Breast epithelium (tissue), 3 donors: Measurements from ENCODE around the gene KPNB1.

Source experiments
- CTCF ChIP-seq, 3 donors: fragments of 450-650 bp; IDR thresholded peaks; one replicate each; pipeline ENCODE4 v1.5.1; 2016 to 2017; ENCODE audit warnings: antibody characterized with exemption in 3 of 3, mild to moderate bottlenecking in 3 of 3, moderate library complexity in 3 of 3
- POLR2A ChIP-seq: fragments of 450-650 bp; IDR thresholded peaks from one replicate; pipeline ENCODE4 v1.6.1; 2016; ENCODE audit warnings: antibody characterized with exemption, mild to moderate bottlenecking, moderate library complexity

GRCh38 chr17:47690121-47690520, 40.4 kb downstream of the KPNB1 start:
- no peak for TF ChIP-seq CTCF (IDR thresholded peaks at IDR 0.05)
- no peak for TF ChIP-seq POLR2A
